GM12892 (cell line): Measurements from ENCODE around the gene POLR1D.

Experiments
- POLR2A ChIP-seq: IDR thresholded peaks from 2 replicates; pipeline ENCODE4 v1.6.1; 2011; ENCODE audit warnings: low read depth, low read length, control low read depth
- POLR2AphosphoS5 ChIP-seq: IDR thresholded peaks from 2 replicates; pipeline ENCODE4 v1.6.1; 2011; ENCODE audit warnings: low read depth, low read length, control low read depth

- no peak for TF ChIP-seq POLR2AphosphoS5
- no peak for TF ChIP-seq POLR2A
These were observed 28.4 kb upstream of the POLR1D start for GRCh38 chr13:27593267-27593666.
